ENCODE measurements around the gene SNX9.

SNX9 gene

DNA sequence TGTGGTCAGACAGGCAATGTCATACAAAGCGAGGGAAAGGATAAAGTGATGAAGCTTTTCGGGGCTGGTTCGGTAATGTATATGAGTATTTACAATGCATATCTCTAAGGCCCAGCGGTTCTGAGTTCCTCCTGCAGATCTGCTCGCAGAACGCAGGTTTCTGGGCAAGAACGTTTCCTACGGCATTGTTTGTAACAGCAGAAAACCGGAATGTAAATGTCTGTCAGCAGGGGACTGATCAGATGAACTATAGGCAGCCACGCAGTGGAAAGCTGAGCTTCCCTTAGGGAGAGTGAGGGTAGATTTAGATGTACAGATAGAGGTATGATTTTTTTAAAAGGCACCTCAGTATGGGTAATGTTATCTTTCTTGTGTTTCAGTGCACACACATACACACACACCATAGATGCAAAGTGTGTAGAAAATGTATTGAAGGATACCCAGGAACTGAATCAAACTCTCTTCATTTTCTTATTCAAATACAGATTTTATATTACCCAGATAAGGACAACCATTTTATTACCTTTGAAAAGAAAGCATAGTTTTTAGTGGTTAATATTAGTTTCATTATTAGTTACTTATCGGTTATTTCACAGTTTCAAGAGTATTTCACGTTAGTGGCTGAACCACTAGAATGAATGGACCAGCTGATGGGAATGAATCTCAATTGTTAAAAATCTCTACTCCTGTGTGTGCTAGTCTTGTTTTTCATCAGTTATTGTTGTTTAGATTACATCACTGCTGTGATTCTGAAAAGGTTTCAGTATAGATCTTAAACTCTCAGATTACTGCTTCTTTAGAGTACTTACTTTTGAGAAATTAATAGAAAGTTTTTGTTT, 56.2 kb downstream of the SNX9 start:
- DNase-seq (ENCODE audit: low read depth), result no peak
- no peak for TF ChIP-seq CTCF (IDR thresholded peaks at IDR 0.05; ENCODE audit: low read length, missing control alignments)
- H3K4me3 ChIP-seq (replicated peaks; ENCODE audit: low read depth, low read length), result no peak overlapping the region

DNA sequence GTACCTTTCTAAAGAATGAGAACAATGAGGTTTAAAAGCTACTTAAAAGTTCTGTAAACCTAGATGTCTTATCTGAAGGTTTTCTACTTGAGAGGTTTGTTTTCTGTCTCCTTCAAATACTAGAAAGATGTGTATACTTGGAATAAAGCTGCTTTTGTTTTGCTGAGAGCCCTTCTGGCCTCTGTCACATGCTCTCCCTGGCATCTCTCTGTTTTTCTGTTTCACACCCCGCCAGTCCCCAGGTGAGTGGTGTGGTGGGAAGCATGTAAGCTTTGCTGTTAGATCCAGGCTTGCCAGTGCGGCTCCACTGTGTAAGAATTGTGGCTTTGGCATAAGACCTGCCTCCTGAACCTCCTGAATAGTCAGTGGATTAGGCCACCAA, 56.8 kb downstream of the SNX9 start:
- no peak for DNase-seq (ENCODE audit: low read depth)
- TF ChIP-seq CTCF (IDR thresholded peaks at IDR 0.05; ENCODE audit: low read length, missing control alignments), result no peak
- H3K4me3 ChIP-seq (replicated peaks; ENCODE audit: low read depth, low read length), result no peak overlapping the region

- no peak for TF ChIP-seq CTCF (IDR thresholded peaks at IDR 0.05; ENCODE audit: low read length, missing control alignments)
- DNase-seq (ENCODE audit: low read depth), result no peak
Observed at GRCh38 chr6:157880534-157880933, 57.5 kb downstream of the SNX9 start.

GRCh38 chr6:157881342-157881741, 58.3 kb downstream of the SNX9 start:
- no peak for TF ChIP-seq CTCF (IDR thresholded peaks at IDR 0.05; ENCODE audit: low read length, missing control alignments)
- no peak overlapping the region for H3K4me3 ChIP-seq (replicated peaks; ENCODE audit: low read depth, low read length)
- no peak for DNase-seq (ENCODE audit: low read depth)

More at GRCh38 chr6:157880534-157880933, 57.5 kb downstream of the SNX9 start:
- no peak overlapping the region for H3K4me3 ChIP-seq (replicated peaks; ENCODE audit: low read depth, low read length)

- TF ChIP-seq CTCF (IDR thresholded peaks at IDR 0.05; ENCODE audit: low read length, missing control alignments), result no peak
- no peak overlapping the region for H3K4me3 ChIP-seq (replicated peaks; ENCODE audit: low read depth, low read length)
- DNase-seq (ENCODE audit: low read depth), result no peak
Observed at GRCh38 chr6:157884756-157885155, 61.7 kb downstream of the SNX9 start.

DNA sequence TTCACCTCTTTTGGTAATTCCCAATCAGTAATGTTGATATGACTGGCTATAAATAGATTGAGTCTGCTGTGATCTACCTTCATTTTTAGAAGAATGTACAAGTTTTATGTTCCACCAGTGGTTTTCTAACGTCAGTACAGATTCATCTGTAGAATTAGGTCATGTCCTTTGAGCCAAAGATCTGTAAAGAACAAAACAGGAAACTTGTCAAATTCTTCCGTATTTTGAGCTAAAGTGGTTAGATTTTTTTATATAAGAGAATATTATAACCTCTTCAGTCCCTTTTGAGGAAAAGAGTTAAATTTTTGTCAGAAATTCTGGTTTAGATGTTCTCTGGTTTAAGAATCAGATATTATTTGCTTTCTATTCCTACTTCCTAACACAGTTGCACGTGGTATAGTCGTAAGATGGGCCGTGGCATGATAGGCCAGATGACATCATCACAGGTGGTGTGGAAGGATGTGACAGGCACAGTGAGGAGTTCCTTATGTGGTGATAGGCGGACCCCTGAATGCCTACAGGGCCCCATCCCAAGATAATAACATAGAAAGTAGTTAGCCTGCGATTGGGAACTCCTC, 62.3 kb downstream of the SNX9 start:
- DNase-seq (ENCODE audit: low read depth), result no peak
- no peak for TF ChIP-seq CTCF (IDR thresholded peaks at IDR 0.05; ENCODE audit: low read length, missing control alignments)
- no peak overlapping the region for H3K4me3 ChIP-seq (replicated peaks; ENCODE audit: low read depth, low read length)
